HCT116 (cell line): ENCODE results near the gene AGAP5. TPM values are rescaled to one million over a fixed set of nuclear protein-coding genes. Genes with fewer than 3 reads are reported as not detected.

ENCODE experiments used
- ATAC-seq: fragments of 200-7000 bp; cut with Tn5 transposase; 2 replicates; pipeline ENCODE4 v1.9.1; 2020; ENCODE audit warnings: mild to moderate bottlenecking, moderate library complexity
- BruUV-seq: library from RNA; stranded (reverse); fragments of 400-500 nt; replicated peaks from 2 replicates; lab custom pipeline; 2021; lab: Mats Ljungman, UMichigan
- CTCF ChIA-PET: fragments of 300-600 bp; sonication (Branson Sonifier 250); formaldehyde crosslinking; loops from one replicate; lab custom pipeline; 2021; ENCODE audit warnings: antibody characterized with exemption; lab: Charles Lee
- POLR2A ChIA-PET: fragments of 300-600, 350-600 bp; sonication (Branson Sonifier 250); formaldehyde crosslinking; loops from one replicate; lab custom pipeline; 2021; ENCODE audit warnings: antibody characterized with exemption; lab: Charles Lee
- RAD21 ChIA-PET, 2 experiments: fragments of 300-600 bp; sonication (Branson Sonifier 250); formaldehyde crosslinking; loops; one replicate each; lab custom pipeline; 2023; ENCODE audit warnings: low total read pairs in 2 of 2; ENCODE audit not compliant: uncharacterized antibody in 2 of 2, unreplicated experiment in 2 of 2, low non-redundant PET in 1 of 2; lab: Charles Lee
- DNase-seq: peaks from one replicate; pipeline ENCODE4 v3.0.0-alpha.2; 2010; ENCODE audit warnings: low read depth, low spot score
- H2AFZ ChIP-seq: fragments of 200-600 bp; shearing (Covaris generic), sonication (generic); 2 replicates; pipeline ENCODE4 v1.6.1; 2017; ENCODE audit warnings: low read depth, mixed run types, mixed read lengths, antibody characterized with exemption, low read length; ENCODE audit not compliant: poor library complexity, severe bottlenecking
- H3K27ac ChIP-seq: 2 replicates; pipeline ENCODE4 v1.5.1; 2012; ENCODE audit warnings: low read depth, low read length
- H3K27me3 ChIP-seq: fragments of 200-600 bp; sonication (generic); 2 replicates; pipeline ENCODE4 v1.6.1; 2016; ENCODE audit warnings: mixed run types, low read length, mixed read lengths; ENCODE audit not compliant: insufficient read depth
- H3K36me3 ChIP-seq, 2 experiments: fragments of 200-500 bp in 1 of 2; fragments of 200-600 bp in 1 of 2; sonication (Bioruptor generic) in 1 of 2; sonication (generic) in 1 of 2; 2 replicates each; pipeline versions ENCODE4 v1.5.1 to v1.6.1; 2014 to 2016; ENCODE audit warnings: low read length in 2 of 2, inconsistent platforms in 1 of 2, mixed read lengths in 1 of 2, mixed run types in 1 of 2; ENCODE audit not compliant: insufficient read depth in 2 of 2, control insufficient read depth in 1 of 2
- H3K4me1 ChIP-seq, 2 experiments: fragments of 200-600 bp in 1 of 2; sonication (generic) in 1 of 2; 2 replicates each; pipeline versions ENCODE4 v1.5.1 to v1.6.1; 2012 to 2017; ENCODE audit warnings: low read length in 2 of 2, inconsistent platforms in 1 of 2, mild to moderate bottlenecking in 1 of 2, mixed read lengths in 1 of 2, mixed run types in 1 of 2, moderate library complexity in 1 of 2; ENCODE audit not compliant: insufficient read depth in 2 of 2, control insufficient read depth in 1 of 2
- H3K4me2 ChIP-seq: fragments of 200-600 bp; sonication (generic); 2 replicates; pipeline ENCODE4 v1.6.1; 2017; ENCODE audit warnings: mixed run types, low read length, mixed read lengths
- H3K4me3 ChIP-seq, 2 experiments: fragments of 200-600 bp in 1 of 2; sonication (generic) in 1 of 2; replicated peaks in 1 of 2; 2 replicates each; pipeline ENCODE4 v1.5.1; 2011 to 2016; ENCODE audit warnings: low read length in 2 of 2, control low read depth in 1 of 2, low read depth in 1 of 2, mild to moderate bottlenecking in 1 of 2, mixed read lengths in 1 of 2, mixed run types in 1 of 2
- H3K79me2 ChIP-seq: fragments of 200-600 bp; sonication (generic); 2 replicates; pipeline ENCODE4 v1.6.1; 2017; ENCODE audit warnings: mild to moderate bottlenecking, mixed run types, low read length, moderate library complexity, mixed read lengths; ENCODE audit not compliant: insufficient read depth
- H3K9ac ChIP-seq: fragments of 200-600 bp; sonication (generic); 2 replicates; pipeline ENCODE4 v1.6.1; 2016; ENCODE audit warnings: low read length, mixed read lengths
- H3K9me2 ChIP-seq: fragments of 200-600 bp; sonication (generic), shearing (Covaris generic); 2 replicates; pipeline ENCODE4 v1.6.1; 2017; ENCODE audit warnings: mixed run types, mild to moderate bottlenecking, moderate library complexity; ENCODE audit not compliant: insufficient read depth
- H3K9me3 ChIP-seq, 2 experiments: fragments of 200-500 bp in 1 of 2; fragments of 200-600 bp in 1 of 2; sonication (Bioruptor generic) in 1 of 2; sonication (generic) in 1 of 2; 2 replicates each; pipeline ENCODE4 v1.6.1; 2014 to 2017; ENCODE audit warnings: low read length in 2 of 2, mixed read lengths in 2 of 2, inconsistent platforms in 1 of 2, low read depth in 1 of 2, mild to moderate bottlenecking in 1 of 2, mixed run types in 1 of 2, moderate library complexity in 1 of 2; ENCODE audit not compliant: control insufficient read depth in 1 of 2, insufficient read depth in 1 of 2
- H4K20me1 ChIP-seq: fragments of 200-600 bp; sonication (generic), shearing (Covaris generic); 2 replicates; pipeline ENCODE4 v1.6.1; 2017; ENCODE audit warnings: mixed run types, mild to moderate bottlenecking, moderate library complexity; ENCODE audit not compliant: insufficient read depth
- EZH2phosphoT487 ChIP-seq: fragments of 200-600 bp; IDR thresholded peaks from 2 replicates; pipeline ENCODE4 v1.6.1; 2018; ENCODE audit warnings: antibody characterized with exemption, borderline replicate concordance
- POLR2AphosphoS5 ChIP-seq: IDR thresholded peaks from 2 replicates; pipeline ENCODE4 v1.6.1; 2011; ENCODE audit warnings: mild to moderate bottlenecking, low read depth, low read length, moderate library complexity
- SP1 ChIP-seq: IDR thresholded peaks from 2 replicates; pipeline ENCODE4 v1.6.1; 2012; ENCODE audit warnings: low read depth
- TCF7L2 ChIP-seq: IDR thresholded peaks from 2 replicates; pipeline ENCODE4 v1.7.0; 2011; ENCODE audit warnings: borderline replicate concordance, inconsistent platforms; ENCODE audit not compliant: insufficient read depth, insufficient read length; ENCODE audit errors: extremely low read depth
- YY1 ChIP-seq: IDR thresholded peaks from 2 replicates; pipeline ENCODE4 v1.6.1; 2011; ENCODE audit warnings: low read length, low read depth, moderate library complexity, mild to moderate bottlenecking; ENCODE audit not compliant: insufficient replicate concordance; ENCODE audit errors: extremely low read depth
- intact Hi-C: fragments of 100-400 bp; cut with micrococcal nuclease; formaldehyde crosslinking; loops from 2 replicates; pipeline ENCODE4 v1.10.0; 2022
- total RNA-seq: library from RNA; stranded (reverse); gene quantifications from one replicate; pipeline ENCODE4 v1.2.1, GENCODE V29; 2021; ENCODE audit not compliant: unreplicated experiment
- TF ChIP-seq, protein P1 (sequence below): IDR thresholded peaks from 2 replicates; pipeline ENCODE4 v1.6.1; 2012
- TF ChIP-seq, protein P2 (sequence below): IDR thresholded peaks from 2 replicates; pipeline ENCODE4 v1.6.1; 2011; ENCODE audit warnings: mild to moderate bottlenecking, low read length, moderate library complexity; ENCODE audit not compliant: insufficient replicate concordance; ENCODE audit errors: extremely low read depth
- TF ChIP-seq, protein P3 (sequence below): IDR thresholded peaks from 2 replicates; pipeline ENCODE4 v1.6.1; 2012; ENCODE audit warnings: low read depth

The AGAP5 gene
- total RNA-seq, 1 experiment from 2014 or later = 7.5 TPM

DNA sequence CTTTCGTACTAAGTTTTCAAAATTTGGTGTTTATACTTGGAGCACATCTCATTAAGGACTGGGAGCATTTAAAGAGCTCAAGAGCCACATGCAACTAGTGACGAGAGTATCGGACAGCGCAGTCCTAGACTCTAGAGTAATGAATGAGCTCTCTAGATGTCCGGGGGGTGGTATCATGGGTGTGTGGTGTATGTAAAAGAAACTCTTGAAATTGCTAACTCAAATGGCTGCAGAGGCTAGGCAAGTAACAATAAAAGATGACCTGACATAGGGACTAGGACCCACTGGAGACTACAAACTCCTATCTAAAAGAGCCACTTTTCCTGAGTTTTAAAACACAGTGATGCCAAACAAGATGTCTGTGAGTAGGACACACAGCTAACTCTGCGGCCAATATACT lies 70.6 kb downstream of the AGAP5 start:
- peak overlapping the region; percentile 79; the same call in 1 of the 2 replicates for H3K4me2 ChIP-seq
- peaks cover 13% of the 10 kb centered on the region for H3K79me2 ChIP-seq
- no peak overlapping the region for H3K27ac ChIP-seq
- TF ChIP-seq, protein P1, sequence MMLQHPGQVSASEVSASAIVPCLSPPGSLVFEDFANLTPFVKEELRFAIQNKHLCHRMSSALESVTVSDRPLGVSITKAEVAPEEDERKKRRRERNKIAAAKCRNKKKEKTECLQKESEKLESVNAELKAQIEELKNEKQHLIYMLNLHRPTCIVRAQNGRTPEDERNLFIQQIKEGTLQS = no peak
- TF ChIP-seq TCF7L2 (no peak), POLR2AphosphoS5 (0 out of 2 replicates have a peak, but pooled peaks have one; percentile 12), SP1 (no peak), EZH2phosphoT487 (no peak)
- H3K9me3 ChIP-seq = no peaks in the 10 kb centered on the region
- no TSS peak for BruUV-seq
- no peak overlapping the region for H3K9ac ChIP-seq
- no peaks in the 10 kb centered on the region for H3K27me3 ChIP-seq
- intact Hi-C loops = loop anchor here (5.0 kb wide), 1 partner anchor 380 kb away; the partner anchor contains the start of gene DNAJC9
- no peak overlapping the region for H3K4me3 ChIP-seq
- ChIA-PET POLR2A (interaction anchor here (0.8 to 1.0 kb wide), 2 partner anchors 15 to 380 kb away, joined by 3 read pairs; partner anchors contain the start of gene DNAJC9), RAD21 (no interaction called here), CTCF (interaction anchor here (1.0 kb wide), 1 partner anchor 363 kb away, joined by 3 read pairs; no protein-coding TSS in a partner anchor)
- no peaks in the 10 kb centered on the region for H3K9me2 ChIP-seq
- no peak for ATAC-seq
- H3K36me3 ChIP-seq = no peaks in the 10 kb centered on the region
- no peak overlapping the region for H2AFZ ChIP-seq
- DNase-seq = no peak
- H3K4me1 ChIP-seq = peaks cover 0 to 9% of the 10 kb centered on the region in 2 experiments; a peak in 2 of 4 replicates
- no peaks in the 10 kb centered on the region for H4K20me1 ChIP-seq

DNA sequence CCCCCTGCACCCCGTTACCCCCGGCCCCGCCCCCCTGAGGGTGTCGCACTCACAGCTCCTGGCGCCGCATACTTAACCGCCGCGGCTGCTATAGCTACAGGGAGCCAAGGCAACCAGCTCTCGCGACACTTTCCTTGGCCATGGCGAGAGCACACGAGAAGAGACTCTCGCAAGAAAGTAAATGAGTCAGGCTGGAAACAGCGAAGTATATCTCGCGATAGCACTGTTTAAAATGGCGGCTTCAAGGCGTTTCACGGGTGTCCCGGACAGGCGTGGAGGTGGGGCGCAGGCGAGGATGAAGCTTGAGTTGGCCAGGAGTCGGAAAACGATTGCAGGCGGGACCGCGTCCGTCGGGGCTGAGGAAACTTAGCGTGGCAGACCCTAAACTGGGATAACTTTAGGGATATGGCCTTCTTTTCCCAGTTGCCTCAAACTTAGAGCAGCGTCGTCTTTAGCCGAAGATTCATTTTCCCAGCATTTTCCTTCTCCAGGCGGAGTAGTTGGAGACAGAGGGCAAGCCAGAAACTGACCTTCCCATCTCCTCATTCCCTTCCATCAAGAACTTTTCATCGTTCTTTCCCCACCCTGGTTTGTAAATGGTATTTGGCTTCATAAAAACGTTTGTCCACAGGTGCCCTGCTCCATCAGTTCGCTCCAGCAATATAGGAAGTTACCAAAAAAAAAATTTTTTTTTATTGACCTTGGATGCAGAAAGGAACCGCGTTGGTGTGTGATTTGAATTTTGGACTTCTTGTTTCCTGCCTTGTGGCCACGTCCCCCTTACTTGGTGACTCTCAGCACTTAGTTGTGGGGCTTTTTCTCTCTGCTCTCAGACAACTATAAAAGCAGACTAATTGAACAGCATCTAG lies 71.8 kb downstream of the AGAP5 start:
- H4K20me1 ChIP-seq = no peaks in the 10 kb centered on the region
- peak overlapping the region; percentile 83 for H3K9ac ChIP-seq
- H3K36me3 ChIP-seq = no peaks in the 10 kb centered on the region
- DNase-seq = peak; percentile 95
- RAD21 ChIA-PET = interaction anchor here in 1 of 2 experiments (0.6 kb wide), 2 partner anchors 18 to 67 kb away, joined by 3 to 5 read pairs; no protein-coding TSS in a partner anchor
- H3K4me1 ChIP-seq = peaks cover 0 to 9% of the 10 kb centered on the region in 2 experiments; a peak in 2 of 4 replicates
- CTCF ChIA-PET = interaction anchor here (1.0 to 1.4 kb wide), 3 partner anchors 18 to 362 kb away, joined by 3 to 5 read pairs (median 3); no protein-coding TSS in a partner anchor
- intact Hi-C loops = loop anchor here (1.0 to 5.0 kb wide), 2 partner anchors 97 to 379 kb away; partner anchors contain the start of gene DNAJC9
- H3K9me3 ChIP-seq = no peaks in the 10 kb centered on the region
- peak overlapping the region; percentile 78 for H3K27ac ChIP-seq
- peak overlapping the region; percentile 72 to 98 for H3K4me3 ChIP-seq
- no peaks in the 10 kb centered on the region for H3K9me2 ChIP-seq
- TSS peak; percentile 89 for BruUV-seq
- no peaks in the 10 kb centered on the region for H3K27me3 ChIP-seq
- POLR2A ChIA-PET = interaction anchor here (0.6 to 1.4 kb wide), 9 partner anchors 9 to 379 kb away, joined by 3 to 10 read pairs (median 4); partner anchors contain the start of gene DNAJC9
- ATAC-seq = peak; percentile 96
- H2AFZ ChIP-seq = no peak overlapping the region
- peak overlapping the region; percentile 79 for H3K4me2 ChIP-seq
- peaks cover 13% of the 10 kb centered on the region for H3K79me2 ChIP-seq
- TF ChIP-seq YY1 (peak; percentile 97), TCF7L2 (no peak), SP1 (peak; percentile 47; the same call in 1 of the 2 replicates)
- TF ChIP-seq, protein P2, sequence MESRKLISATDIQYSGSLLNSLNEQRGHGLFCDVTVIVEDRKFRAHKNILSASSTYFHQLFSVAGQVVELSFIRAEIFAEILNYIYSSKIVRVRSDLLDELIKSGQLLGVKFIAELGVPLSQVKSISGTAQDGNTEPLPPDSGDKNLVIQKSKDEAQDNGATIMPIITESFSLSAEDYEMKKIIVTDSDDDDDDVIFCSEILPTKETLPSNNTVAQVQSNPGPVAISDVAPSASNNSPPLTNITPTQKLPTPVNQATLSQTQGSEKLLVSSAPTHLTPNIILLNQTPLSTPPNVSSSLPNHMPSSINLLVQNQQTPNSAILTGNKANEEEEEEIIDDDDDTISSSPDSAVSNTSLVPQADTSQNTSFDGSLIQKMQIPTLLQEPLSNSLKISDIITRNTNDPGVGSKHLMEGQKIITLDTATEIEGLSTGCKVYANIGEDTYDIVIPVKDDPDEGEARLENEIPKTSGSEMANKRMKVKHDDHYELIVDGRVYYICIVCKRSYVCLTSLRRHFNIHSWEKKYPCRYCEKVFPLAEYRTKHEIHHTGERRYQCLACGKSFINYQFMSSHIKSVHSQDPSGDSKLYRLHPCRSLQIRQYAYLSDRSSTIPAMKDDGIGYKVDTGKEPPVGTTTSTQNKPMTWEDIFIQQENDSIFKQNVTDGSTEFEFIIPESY = peak; percentile 99
- TF ChIP-seq, protein P3, sequence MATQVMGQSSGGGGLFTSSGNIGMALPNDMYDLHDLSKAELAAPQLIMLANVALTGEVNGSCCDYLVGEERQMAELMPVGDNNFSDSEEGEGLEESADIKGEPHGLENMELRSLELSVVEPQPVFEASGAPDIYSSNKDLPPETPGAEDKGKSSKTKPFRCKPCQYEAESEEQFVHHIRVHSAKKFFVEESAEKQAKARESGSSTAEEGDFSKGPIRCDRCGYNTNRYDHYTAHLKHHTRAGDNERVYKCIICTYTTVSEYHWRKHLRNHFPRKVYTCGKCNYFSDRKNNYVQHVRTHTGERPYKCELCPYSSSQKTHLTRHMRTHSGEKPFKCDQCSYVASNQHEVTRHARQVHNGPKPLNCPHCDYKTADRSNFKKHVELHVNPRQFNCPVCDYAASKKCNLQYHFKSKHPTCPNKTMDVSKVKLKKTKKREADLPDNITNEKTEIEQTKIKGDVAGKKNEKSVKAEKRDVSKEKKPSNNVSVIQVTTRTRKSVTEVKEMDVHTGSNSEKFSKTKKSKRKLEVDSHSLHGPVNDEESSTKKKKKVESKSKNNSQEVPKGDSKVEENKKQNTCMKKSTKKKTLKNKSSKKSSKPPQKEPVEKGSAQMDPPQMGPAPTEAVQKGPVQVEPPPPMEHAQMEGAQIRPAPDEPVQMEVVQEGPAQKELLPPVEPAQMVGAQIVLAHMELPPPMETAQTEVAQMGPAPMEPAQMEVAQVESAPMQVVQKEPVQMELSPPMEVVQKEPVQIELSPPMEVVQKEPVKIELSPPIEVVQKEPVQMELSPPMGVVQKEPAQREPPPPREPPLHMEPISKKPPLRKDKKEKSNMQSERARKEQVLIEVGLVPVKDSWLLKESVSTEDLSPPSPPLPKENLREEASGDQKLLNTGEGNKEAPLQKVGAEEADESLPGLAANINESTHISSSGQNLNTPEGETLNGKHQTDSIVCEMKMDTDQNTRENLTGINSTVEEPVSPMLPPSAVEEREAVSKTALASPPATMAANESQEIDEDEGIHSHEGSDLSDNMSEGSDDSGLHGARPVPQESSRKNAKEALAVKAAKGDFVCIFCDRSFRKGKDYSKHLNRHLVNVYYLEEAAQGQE = no peak
